HepG2 (cell line): ENCODE measurements around the gene PTPRE. TPM values are rescaled to one million over a fixed set of nuclear protein-coding genes. Genes with fewer than 3 reads are reported as not detected.

Experiments used
- ATAC-seq: fragments of 200-7000 bp; cut with Tn5 transposase; 3 replicates; pipeline ENCODE4 v1.9.1; 2020; ENCODE audit warnings: mild to moderate bottlenecking, moderate library complexity
- BruUV-seq: library from RNA; stranded (reverse); fragments of 400-500 nt; replicated peaks from 2 replicates; lab custom pipeline; 2021; lab: Mats Ljungman, UMichigan
- CTCF ChIA-PET: fragments of 300-600 bp; formaldehyde crosslinking; extraction: SDS; loops from one replicate; lab custom pipeline; 2021; ENCODE audit warnings: low total read pairs, inconsistent platforms, low intra/inter-chr PET ratio; lab: Yijun Ruan, JAX
- POLR2A ChIA-PET: fragments of 350-600 bp; sonication (Branson Sonifier 250); formaldehyde crosslinking; loops from one replicate; lab custom pipeline; 2020; ENCODE audit warnings: antibody characterized with exemption, inconsistent platforms; lab: Yijun Ruan, JAX
- DNase-seq: peaks from one replicate; pipeline ENCODE4 v3.0.0-alpha.2; 2015; ENCODE audit warnings: low spot score
- FAIRE-seq: peaks from 3 replicates; lab custom pipeline; 2011; peaks lifted over from hg19 to GRCh38; lab: Jason Lieb, UNC
- H2AFZ ChIP-seq: one replicate; pipeline ENCODE4 v1.6.1; 2011; ENCODE audit warnings: low read length, inconsistent platforms
- H3K27ac ChIP-seq: fragments of 300-600 bp; 3 replicates; pipeline ENCODE4 v1.8.0; 2011; ENCODE audit warnings: mixed run types, mild to moderate bottlenecking, mixed read lengths, low read length, inconsistent platforms; ENCODE audit not compliant: insufficient read depth; ENCODE audit errors: extremely low read length
- H3K27me3 ChIP-seq, 2 experiments: fragments of 200-600 bp in 1 of 2; 2 replicates in 1 of 2; 3 replicates in 1 of 2; pipeline versions ENCODE4 v1.6.0 to v1.8.0; 2011; ENCODE audit warnings: low read length in 2 of 2, mild to moderate bottlenecking in 2 of 2, moderate library complexity in 2 of 2, inconsistent platforms in 1 of 2; ENCODE audit not compliant: insufficient read depth in 2 of 2, control insufficient read depth in 1 of 2
- H3K36me3 ChIP-seq, 2 experiments: fragments of 200-600 bp in 1 of 2; replicated peaks in 1 of 2; 2 replicates in 1 of 2; 3 replicates in 1 of 2; pipeline versions ENCODE4 v1.5.1 to v1.8.0; 2011; ENCODE audit warnings: low read length in 2 of 2, inconsistent platforms in 1 of 2; ENCODE audit not compliant: insufficient read depth in 2 of 2, control insufficient read depth in 1 of 2
- H3K4me1 ChIP-seq: 2 replicates; pipeline ENCODE4 v1.5.1; 2012; ENCODE audit warnings: low read length, inconsistent platforms; ENCODE audit not compliant: insufficient read depth
- H3K4me2 ChIP-seq: 2 replicates; pipeline ENCODE4 v1.6.0; 2011; ENCODE audit warnings: low read depth, low read length, inconsistent platforms
- H3K4me3 ChIP-seq, 3 experiments: fragments of 200-600 bp in 1 of 3; sonication (generic), shearing (Covaris generic) in 1 of 3; replicated peaks in 1 of 3; 2 replicates each; pipeline ENCODE4 v1.5.1; 2011 to 2016; ENCODE audit warnings: low read length in 3 of 3, inconsistent platforms in 2 of 3, low read depth in 2 of 3, mild to moderate bottlenecking in 2 of 3, control low read depth in 1 of 3, mixed read lengths in 1 of 3; ENCODE audit not compliant: insufficient read depth in 1 of 3
- H3K79me2 ChIP-seq: one replicate; pipeline ENCODE4 v1.6.1; 2011; ENCODE audit warnings: low read length, inconsistent platforms; ENCODE audit not compliant: insufficient read depth
- H3K9ac ChIP-seq: 2 replicates; pipeline ENCODE4 v1.6.0; 2011; ENCODE audit warnings: mild to moderate bottlenecking, low read depth, low read length, inconsistent platforms; ENCODE audit not compliant: insufficient read depth
- H3K9me3 ChIP-seq: 2 replicates; pipeline ENCODE4 v1.5.1; 2012; ENCODE audit warnings: mild to moderate bottlenecking, low read length
- H4K20me1 ChIP-seq: 2 replicates; pipeline ENCODE4 v1.6.0; 2011; ENCODE audit warnings: inconsistent platforms, mild to moderate bottlenecking, low read length, moderate library complexity; ENCODE audit not compliant: insufficient read depth
- ADNP ChIP-seq: sonication (generic); formaldehyde crosslinking; IDR thresholded peaks from 2 replicates; pipeline ENCODE4 v1.4.0; 2020; ENCODE audit warnings: missing genetic modification reagents
- AHR ChIP-seq: IDR thresholded peaks from 2 replicates; pipeline ENCODE4 v1.6.1; 2018; ENCODE audit warnings: missing genetic modification reagents, missing compliant biosample characterization
- JUND ChIP-seq: sonication (generic); formaldehyde crosslinking; IDR thresholded peaks from 2 replicates; pipeline ENCODE4 v1.8.0; 2022; ENCODE audit warnings: mild to moderate bottlenecking, missing genetic modification reagents
- LCORL ChIP-seq, 2 experiments: fragments of 450-650 bp in 1 of 2; sonication (generic) in 1 of 2; formaldehyde crosslinking in 1 of 2; IDR thresholded peaks; 2 replicates each; pipeline versions ENCODE4 v1.5.0 to v1.6.1; 2017 to 2020; ENCODE audit warnings: antibody characterized with exemption in 1 of 2, missing genetic modification reagents in 1 of 2
- MATR3 ChIP-seq: sonication (generic); formaldehyde crosslinking; IDR thresholded peaks from 2 replicates; pipeline ENCODE4 v1.4.0; 2020; ENCODE audit warnings: missing genetic modification reagents
- MIER3 ChIP-seq: IDR thresholded peaks from 2 replicates; pipeline ENCODE4 v1.6.1; 2016; ENCODE audit warnings: missing compliant biosample characterization, borderline replicate concordance
- MXD4 ChIP-seq: IDR thresholded peaks from 2 replicates; pipeline ENCODE4 v1.6.1; 2016; ENCODE audit warnings: mild to moderate bottlenecking, missing biosample characterization, missing genetic modification reagents
- NRL ChIP-seq: sonication (generic); formaldehyde crosslinking; IDR thresholded peaks from 2 replicates; pipeline ENCODE4 v1.5.0; 2020; ENCODE audit warnings: missing genetic modification reagents, mild to moderate bottlenecking, moderate library complexity, borderline replicate concordance
- PCBP2 ChIP-seq: fragments of 200-400 bp; formaldehyde crosslinking; optimal IDR thresholded peaks from 2 replicates; pipeline ENCODE3; 2018; ENCODE audit warnings: low read length, low read depth; ENCODE audit not compliant: poor library complexity, severe bottlenecking
- RXRA ChIP-seq: sonication (generic); formaldehyde crosslinking; IDR thresholded peaks from 2 replicates; pipeline ENCODE4 v1.5.1; 2020; ENCODE audit warnings: missing genetic modification reagents
- SP4 ChIP-seq: sonication (generic); formaldehyde crosslinking; IDR thresholded peaks from 2 replicates; pipeline ENCODE4 v1.8.1; 2023; ENCODE audit warnings: mild to moderate bottlenecking, missing genetic modification reagents
- SRSF4 ChIP-seq: fragments of 200-400 bp; formaldehyde crosslinking; IDR thresholded peaks from one replicate; pipeline ENCODE4 v1.6.1; 2018; ENCODE audit warnings: mild to moderate bottlenecking, low read depth, low read length, moderate library complexity; ENCODE audit not compliant: poor library complexity, severe bottlenecking
- ZNF10 ChIP-seq: sonication (generic); formaldehyde crosslinking; IDR thresholded peaks from 2 replicates; pipeline ENCODE4 v1.4.0; 2020; ENCODE audit warnings: mild to moderate bottlenecking, low read depth, missing genetic modification reagents, borderline replicate concordance
- WGBS: methylation state at CpG from one replicate; pipeline ENCODE4 v1.1.6; 2017; ENCODE audit warnings: low lambda C conversion rate; 5-methylcytosine and 5-hydroxymethylcytosine counted together
- in situ Hi-C: cut with HindIII; loops from 2 replicates; pipeline ENCODE4 v1.10.0; 2017; ENCODE audit warnings: low pct_unique_long_range_greater_than_20kb; ENCODE audit not compliant: extremely low pct_ligation_motif_present
- intact Hi-C: fragments of 100-400 bp; cut with micrococcal nuclease; formaldehyde crosslinking; loops from one replicate; pipeline ENCODE4 v1.10.0; 2022; ENCODE audit not compliant: unreplicated experiment
- polyA plus RNA-seq, 8 experiments: library from polyadenylated mRNA; depleted of rRNA in 3 of 8; stranded (reverse) in 7 of 8; unstranded in 1 of 8; fragments of >200 nt; fragmentation: Illumina TruSeq in 4 of 8; extraction: Trizol in 4 of 8; gene quantifications; 2 replicates each; pipeline versions ENCODE4 v1.2.1 to v1.2.3, GENCODE V29; 2011 to 2016; ENCODE audit warnings: low read depth in 4 of 8, missing spikeins in 1 of 8, mixed read lengths in 1 of 8; ENCODE audit not compliant: insufficient read depth in 1 of 8
- total RNA-seq, 5 experiments: library from RNA; depleted of rRNA; stranded (reverse); fragments of >200 nt; fragmentation: Illumina TruSeq; extraction: Trizol; gene quantifications; 2 replicates each; pipeline ENCODE4 v1.2.3, GENCODE V29; 2016; ENCODE audit warnings: low read depth in 1 of 5
- TF ChIP-seq, protein P1 (sequence below): IDR thresholded peaks from 2 replicates; pipeline ENCODE4 v1.6.1; 2012; ENCODE audit warnings: inconsistent platforms
- TF ChIP-seq, protein P2 (sequence below): sonication (generic); formaldehyde crosslinking; conservative IDR thresholded peaks from 2 replicates; pipeline ENCODE4 v1.4.0; 2020; ENCODE audit warnings: missing genetic modification reagents
- TF ChIP-seq, protein P3 (sequence below): sonication (generic); formaldehyde crosslinking; IDR thresholded peaks from 2 replicates; pipeline ENCODE4 v1.5.0; 2020; ENCODE audit warnings: mild to moderate bottlenecking, missing genetic modification reagents, moderate library complexity
- TF ChIP-seq, protein P4 (sequence below): sonication (generic); formaldehyde crosslinking; IDR thresholded peaks from 2 replicates; pipeline ENCODE4 v1.5.1; 2020; ENCODE audit warnings: missing genetic modification reagents, mild to moderate bottlenecking, borderline replicate concordance

Gene PTPRE
- total and polyA plus RNA-seq, 2 of the 13 experiments (the other 11 are each of a cell fraction or from before 2014, with no cell fraction given), result 0.01 to 0.02 TPM

DNA sequence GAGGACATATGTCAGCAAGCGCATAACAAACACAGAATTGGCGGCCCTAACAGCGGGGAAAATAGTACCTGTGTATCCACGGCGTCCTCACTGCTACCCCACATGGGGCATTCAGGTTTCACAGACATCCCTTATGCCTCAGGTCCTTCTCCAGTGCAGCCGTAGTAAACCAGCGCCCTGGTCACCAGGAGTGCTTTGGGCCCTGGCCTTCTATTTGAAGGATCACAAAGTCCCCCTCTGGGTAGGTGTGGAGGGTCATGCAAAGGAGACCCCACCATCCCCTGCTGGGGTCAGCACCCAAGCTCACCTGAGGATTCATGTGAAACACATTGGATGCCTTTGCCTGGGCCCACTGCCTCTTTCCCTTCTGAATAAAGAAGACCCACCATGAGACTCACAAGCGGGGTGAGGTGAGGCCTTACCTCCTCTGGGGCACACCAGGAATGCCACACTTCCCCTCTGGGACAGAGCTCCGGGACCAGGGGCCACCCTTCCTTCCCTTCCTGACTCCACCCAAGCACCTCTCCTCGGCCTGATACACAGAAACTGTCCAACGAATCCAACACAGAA lies 32.9 kb upstream of the PTPRE start:
- no peak for ATAC-seq
- H3K9me3 ChIP-seq, result peaks cover 7% of the 10 kb centered on the region; the same call in 1 of the 2 replicates
- CTCF ChIA-PET, result no interaction called here
- POLR2A ChIA-PET, result no interaction called here
- H4K20me1 ChIP-seq, result no peaks in the 10 kb centered on the region
- H3K4me3 ChIP-seq, result no peak overlapping the region
- H2AFZ ChIP-seq, result no peak overlapping the region
- in situ Hi-C loops, result loop anchor here (25.0 kb wide), 1 partner anchor 637 kb away; no protein-coding TSS in a partner anchor
- TF ChIP-seq, protein P1, sequence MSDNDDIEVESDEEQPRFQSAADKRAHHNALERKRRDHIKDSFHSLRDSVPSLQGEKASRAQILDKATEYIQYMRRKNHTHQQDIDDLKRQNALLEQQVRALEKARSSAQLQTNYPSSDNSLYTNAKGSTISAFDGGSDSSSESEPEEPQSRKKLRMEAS, result no peak
- TF ChIP-seq MATR3 (CRISPR knock-in tag), result no peak
- TF ChIP-seq LCORL (IDR thresholded peaks at IDR 0.05), result no peak
- no peak for TF ChIP-seq LCORL (CRISPR knock-in tag; IDR thresholded peaks at IDR 0.05)
- TF ChIP-seq ZNF10 (CRISPR knock-in tag), result no peak
- TF ChIP-seq, protein P2, sequence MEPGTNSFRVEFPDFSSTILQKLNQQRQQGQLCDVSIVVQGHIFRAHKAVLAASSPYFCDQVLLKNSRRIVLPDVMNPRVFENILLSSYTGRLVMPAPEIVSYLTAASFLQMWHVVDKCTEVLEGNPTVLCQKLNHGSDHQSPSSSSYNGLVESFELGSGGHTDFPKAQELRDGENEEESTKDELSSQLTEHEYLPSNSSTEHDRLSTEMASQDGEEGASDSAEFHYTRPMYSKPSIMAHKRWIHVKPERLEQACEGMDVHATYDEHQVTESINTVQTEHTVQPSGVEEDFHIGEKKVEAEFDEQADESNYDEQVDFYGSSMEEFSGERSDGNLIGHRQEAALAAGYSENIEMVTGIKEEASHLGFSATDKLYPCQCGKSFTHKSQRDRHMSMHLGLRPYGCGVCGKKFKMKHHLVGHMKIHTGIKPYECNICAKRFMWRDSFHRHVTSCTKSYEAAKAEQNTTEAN, result no peak
- TF ChIP-seq SRSF4, result no peak
- TF ChIP-seq MXD4 (CRISPR knock-in tag), result no peak
- no peak for TF ChIP-seq SP4 (CRISPR knock-in tag)
- TF ChIP-seq MIER3 (CRISPR knock-in tag), result no peak
- no peak for TF ChIP-seq JUND (CRISPR knock-in tag)
- TF ChIP-seq PCBP2, result no peak
- no peak for TF ChIP-seq AHR (CRISPR knock-in tag)
- TF ChIP-seq, protein P3, sequence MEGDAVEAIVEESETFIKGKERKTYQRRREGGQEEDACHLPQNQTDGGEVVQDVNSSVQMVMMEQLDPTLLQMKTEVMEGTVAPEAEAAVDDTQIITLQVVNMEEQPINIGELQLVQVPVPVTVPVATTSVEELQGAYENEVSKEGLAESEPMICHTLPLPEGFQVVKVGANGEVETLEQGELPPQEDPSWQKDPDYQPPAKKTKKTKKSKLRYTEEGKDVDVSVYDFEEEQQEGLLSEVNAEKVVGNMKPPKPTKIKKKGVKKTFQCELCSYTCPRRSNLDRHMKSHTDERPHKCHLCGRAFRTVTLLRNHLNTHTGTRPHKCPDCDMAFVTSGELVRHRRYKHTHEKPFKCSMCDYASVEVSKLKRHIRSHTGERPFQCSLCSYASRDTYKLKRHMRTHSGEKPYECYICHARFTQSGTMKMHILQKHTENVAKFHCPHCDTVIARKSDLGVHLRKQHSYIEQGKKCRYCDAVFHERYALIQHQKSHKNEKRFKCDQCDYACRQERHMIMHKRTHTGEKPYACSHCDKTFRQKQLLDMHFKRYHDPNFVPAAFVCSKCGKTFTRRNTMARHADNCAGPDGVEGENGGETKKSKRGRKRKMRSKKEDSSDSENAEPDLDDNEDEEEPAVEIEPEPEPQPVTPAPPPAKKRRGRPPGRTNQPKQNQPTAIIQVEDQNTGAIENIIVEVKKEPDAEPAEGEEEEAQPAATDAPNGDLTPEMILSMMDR, result no peak
- TF ChIP-seq, protein P4, sequence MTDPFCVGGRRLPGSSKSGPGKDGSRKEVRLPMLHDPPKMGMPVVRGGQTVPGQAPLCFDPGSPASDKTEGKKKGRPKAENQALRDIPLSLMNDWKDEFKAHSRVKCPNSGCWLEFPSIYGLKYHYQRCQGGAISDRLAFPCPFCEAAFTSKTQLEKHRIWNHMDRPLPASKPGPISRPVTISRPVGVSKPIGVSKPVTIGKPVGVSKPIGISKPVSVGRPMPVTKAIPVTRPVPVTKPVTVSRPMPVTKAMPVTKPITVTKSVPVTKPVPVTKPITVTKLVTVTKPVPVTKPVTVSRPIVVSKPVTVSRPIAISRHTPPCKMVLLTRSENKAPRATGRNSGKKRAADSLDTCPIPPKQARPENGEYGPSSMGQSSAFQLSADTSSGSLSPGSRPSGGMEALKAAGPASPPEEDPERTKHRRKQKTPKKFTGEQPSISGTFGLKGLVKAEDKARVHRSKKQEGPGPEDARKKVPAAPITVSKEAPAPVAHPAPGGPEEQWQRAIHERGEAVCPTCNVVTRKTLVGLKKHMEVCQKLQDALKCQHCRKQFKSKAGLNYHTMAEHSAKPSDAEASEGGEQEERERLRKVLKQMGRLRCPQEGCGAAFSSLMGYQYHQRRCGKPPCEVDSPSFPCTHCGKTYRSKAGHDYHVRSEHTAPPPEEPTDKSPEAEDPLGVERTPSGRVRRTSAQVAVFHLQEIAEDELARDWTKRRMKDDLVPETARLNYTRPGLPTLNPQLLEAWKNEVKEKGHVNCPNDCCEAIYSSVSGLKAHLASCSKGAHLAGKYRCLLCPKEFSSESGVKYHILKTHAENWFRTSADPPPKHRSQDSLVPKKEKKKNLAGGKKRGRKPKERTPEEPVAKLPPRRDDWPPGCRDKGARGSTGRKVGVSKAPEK (CRISPR knock-in tag), result no peak
- no peak for TF ChIP-seq RXRA (CRISPR knock-in tag)
- no peak for TF ChIP-seq NRL (CRISPR knock-in tag)
- no peak for TF ChIP-seq ADNP
- DNase-seq, result no peak
- H3K79me2 ChIP-seq, result no peaks in the 10 kb centered on the region
- H3K9ac ChIP-seq, result no peak overlapping the region
- 50% methylated on average over 11 of the region's 11 CpGs for WGBS
- H3K4me2 ChIP-seq, result no peak overlapping the region
- intact Hi-C loops, result loop anchor here (10.0 kb wide), 1 partner anchor 141 kb away; no protein-coding TSS in a partner anchor
- H3K4me1 ChIP-seq, result peaks cover 9% of the 10 kb centered on the region
- BruUV-seq, result no TSS peak
- no peak overlapping the region for H3K27ac ChIP-seq
- FAIRE-seq, result no peak
- H3K36me3 ChIP-seq, result no peaks in the 10 kb centered on the region
- no peaks in the 10 kb centered on the region for H3K27me3 ChIP-seq
